H9 (cell line): ENCODE data around the gene UNC5C. TPM values are rescaled to one million over a fixed set of nuclear protein-coding genes. Genes with fewer than 3 reads are reported as not detected.

Experiments used
- DNase-seq: peaks from one replicate; pipeline ENCODE4 v3.0.0-alpha.2; 2017
- H2AFZ ChIP-seq: one replicate; pipeline ENCODE4 v1.6.1; 2013; ENCODE audit warnings: mild to moderate bottlenecking, low read length, control low read depth, moderate library complexity
- H2AK5ac ChIP-seq: 2 replicates; pipeline ENCODE4 v1.6.1; 2013; ENCODE audit warnings: low read length, control low read depth, mixed read lengths; ENCODE audit not compliant: insufficient read length
- H2BK120ac ChIP-seq: one replicate; pipeline ENCODE4 v1.6.1; 2013; ENCODE audit warnings: low read depth, mild to moderate bottlenecking, low read length, control low read depth, inconsistent platforms; ENCODE audit not compliant: poor library complexity, severe bottlenecking
- H2BK12ac ChIP-seq: 2 replicates; pipeline ENCODE4 v1.6.1; 2013; ENCODE audit warnings: low read length, control low read depth, mixed read lengths, low read depth; ENCODE audit not compliant: insufficient read length
- H2BK15ac ChIP-seq: 2 replicates; pipeline ENCODE4 v1.6.1; 2013; ENCODE audit warnings: low read depth, low read length, control low read depth
- H2BK20ac ChIP-seq: one replicate; pipeline ENCODE4 v1.6.1; 2013; ENCODE audit warnings: low read depth, mild to moderate bottlenecking, low read length, control low read depth, inconsistent platforms; ENCODE audit not compliant: poor library complexity, severe bottlenecking
- H2BK5ac ChIP-seq: 2 replicates; pipeline ENCODE4 v1.6.1; 2013; ENCODE audit warnings: low read length, control low read depth, mixed read lengths; ENCODE audit not compliant: insufficient read length
- H3K14ac ChIP-seq: 2 replicates; pipeline ENCODE4 v1.6.1; 2013; ENCODE audit warnings: low read length, control low read depth; ENCODE audit not compliant: insufficient read depth
- H3K18ac ChIP-seq: 2 replicates; pipeline ENCODE4 v1.6.1; 2013; ENCODE audit warnings: low read depth, mild to moderate bottlenecking, mixed read lengths, low read length, control low read depth; ENCODE audit not compliant: insufficient read length
- H3K23ac ChIP-seq: 2 replicates; pipeline ENCODE4 v1.6.1; 2013; ENCODE audit warnings: low read length, control low read depth, mixed read lengths, low read depth; ENCODE audit not compliant: insufficient read length
- H3K23me2 ChIP-seq: 2 replicates; pipeline ENCODE4 v1.6.1; 2013; ENCODE audit warnings: low read depth, mild to moderate bottlenecking, mixed read lengths, low read length, control low read depth; ENCODE audit not compliant: insufficient read length, poor library complexity, severe bottlenecking
- H3K27ac ChIP-seq: 2 replicates; pipeline ENCODE4 v1.5.1; 2013; ENCODE audit warnings: low read length, control low read depth, mixed read lengths, low read depth; ENCODE audit not compliant: insufficient read length
- H3K27me3 ChIP-seq: 2 replicates; pipeline ENCODE4 v1.6.1; 2013; ENCODE audit warnings: low read length, control low read depth, inconsistent platforms; ENCODE audit not compliant: insufficient read depth
- H3K4ac ChIP-seq: 2 replicates; pipeline ENCODE4 v1.6.1; 2013; ENCODE audit warnings: low read depth, mild to moderate bottlenecking, control low read depth, inconsistent platforms, low read length, moderate library complexity
- H3K4me1 ChIP-seq: 2 replicates; pipeline ENCODE4 v1.6.1; 2013; ENCODE audit warnings: low read length, control low read depth, inconsistent platforms; ENCODE audit not compliant: insufficient read depth
- H3K4me2 ChIP-seq: 2 replicates; pipeline ENCODE4 v1.6.1; 2013; ENCODE audit warnings: low read length, control low read depth, mixed read lengths; ENCODE audit not compliant: insufficient read length, insufficient read depth
- H3K56ac ChIP-seq: 2 replicates; pipeline ENCODE4 v1.6.1; 2013; ENCODE audit warnings: low read depth, mild to moderate bottlenecking, mixed read lengths, low read length, control low read depth; ENCODE audit not compliant: insufficient read length
- H3K79me1 ChIP-seq: 2 replicates; pipeline ENCODE4 v1.6.1; 2013; ENCODE audit warnings: low read depth, mild to moderate bottlenecking, moderate library complexity, low read length, control low read depth, inconsistent platforms; ENCODE audit not compliant: insufficient read depth, poor library complexity, severe bottlenecking
- H3K79me2 ChIP-seq: 2 replicates; pipeline ENCODE4 v1.6.1; 2013; ENCODE audit warnings: low read length, control low read depth, inconsistent platforms; ENCODE audit not compliant: insufficient read depth
- H3K9ac ChIP-seq: 2 replicates; pipeline ENCODE4 v1.6.1; 2013; ENCODE audit warnings: low read length, control low read depth, mixed read lengths; ENCODE audit not compliant: insufficient read length; ENCODE audit errors: extremely low read depth
- H3K9me3 ChIP-seq: one replicate; pipeline ENCODE4 v1.6.1; 2013; ENCODE audit warnings: low read depth, low read length, inconsistent platforms; ENCODE audit not compliant: control insufficient read depth
- H3T11ph ChIP-seq: one replicate; pipeline ENCODE4 v1.6.1; 2013; ENCODE audit warnings: mild to moderate bottlenecking, low read length, control low read depth, inconsistent platforms
- H4K20me1 ChIP-seq: one replicate; pipeline ENCODE4 v1.6.1; 2013; ENCODE audit not compliant: control insufficient read depth, insufficient read length, insufficient read depth
- H4K5ac ChIP-seq: 2 replicates; pipeline ENCODE4 v1.6.1; 2013; ENCODE audit warnings: low read depth, mild to moderate bottlenecking, mixed read lengths, low read length, control low read depth; ENCODE audit not compliant: insufficient read length
- H4K8ac ChIP-seq: replicated peaks from 2 replicates; pipeline ENCODE4 v1.6.1; 2013; ENCODE audit warnings: low read length, control low read depth, mixed read lengths, low read depth; ENCODE audit not compliant: insufficient read length
- H4K91ac ChIP-seq: 2 replicates; pipeline ENCODE4 v1.6.1; 2013; ENCODE audit warnings: low read depth, mild to moderate bottlenecking, moderate library complexity, mixed read lengths, low read length, control low read depth; ENCODE audit not compliant: insufficient read length
- H3K27ac Mint-ChIP-seq, 3 experiments: 2 replicates in 2 of 3; 3 replicates in 1 of 3; pipeline ENCODE4 v1.8.0; 2020 to 2021; ENCODE audit warnings: mixed read lengths in 3 of 3, mild to moderate bottlenecking in 1 of 3, moderate library complexity in 1 of 3
- H3K27me3 Mint-ChIP-seq: 2 replicates; pipeline ENCODE4 v1.8.0; 2021; ENCODE audit warnings: low read depth, mild to moderate bottlenecking, moderate library complexity, mixed read lengths
- H3K36me3 Mint-ChIP-seq, 3 experiments: 2 replicates in 2 of 3; 3 replicates in 1 of 3; pipeline ENCODE4 v1.8.0; 2020 to 2021; ENCODE audit warnings: low read depth in 3 of 3, mixed read lengths in 3 of 3; ENCODE audit not compliant: insufficient read depth in 1 of 3
- H3K4me1 Mint-ChIP-seq, 2 experiments: 2 replicates each; pipeline ENCODE4 v1.8.0; 2020; ENCODE audit warnings: mixed read lengths in 2 of 2
- H3K4me3 Mint-ChIP-seq, 2 experiments: 2 replicates in 1 of 2; 3 replicates in 1 of 2; pipeline ENCODE4 v1.8.0; 2020 to 2021; ENCODE audit warnings: mild to moderate bottlenecking in 2 of 2, mixed read lengths in 2 of 2, moderate library complexity in 1 of 2
- H3K9me3 Mint-ChIP-seq, 2 experiments: 2 replicates in 1 of 2; 3 replicates in 1 of 2; pipeline ENCODE4 v1.8.0; 2020; ENCODE audit warnings: mild to moderate bottlenecking in 2 of 2, mixed read lengths in 2 of 2, moderate library complexity in 1 of 2
- CTCF ChIP-seq: fragments of 200-600 bp; sonication (generic); conservative IDR thresholded peaks from 3 replicates; pipeline ENCODE4 v1.8.0; 2021; ENCODE audit warnings: antibody characterized with exemption, mild to moderate bottlenecking
- WGBS: extraction: QIAGEN DNeasy Blood & Tissue Kit; methylation state at CpG from one replicate; pipeline ENCODE4 v1.1.7; 2013; ENCODE audit warnings: missing lambda C conversion rate, low lambda C conversion rate, mixed read lengths; ENCODE audit not compliant: insufficient read length; ENCODE audit errors: extremely low coverage; 5-methylcytosine and 5-hydroxymethylcytosine counted together
- total RNA-seq: library from RNA; stranded (reverse); gene quantifications from 2 replicates; pipeline ENCODE4 v1.2.1, GENCODE V29; 2021

The UNC5C gene
- total RNA-seq, 1 experiment from 2014 or later: not detected

GRCh38 chr4:95478679-95479078 is 70.1 kb downstream of the UNC5C start:
- Mint-ChIP-seq H3K27me3 (no peaks in the 10 kb centered on the region), H3K36me3 (no peaks in the 10 kb centered on the region), H3K27ac (peak overlapping the region in 1 of 3 experiments; percentile 79; a peak in 1 of 7 replicates), H3K4me3 (no peak overlapping the region), H3K9me3 (no peaks in the 10 kb centered on the region), H3K4me1 (peaks cover 2 to 4% of the 10 kb centered on the region in 2 experiments; a peak in 3 of 4 replicates)
- Histone ChIP-seq H3K14ac (no peak overlapping the region), H3K9me3 (no peaks in the 10 kb centered on the region), H3K56ac (no peak overlapping the region), H3K79me1 (no peaks in the 10 kb centered on the region), H4K8ac (no peak overlapping the region), H3K4me1 (no peaks in the 10 kb centered on the region), H3K79me2 (no peaks in the 10 kb centered on the region), H3K4me2 (no peak overlapping the region), H3K27me3 (no peaks in the 10 kb centered on the region), H2BK15ac (no peak overlapping the region), H2BK120ac (no peak overlapping the region), H2BK12ac (no peak overlapping the region), H2BK5ac (no peak overlapping the region), H2BK20ac (no peak overlapping the region), H3T11ph (no peak overlapping the region), H3K18ac (no peak overlapping the region), H4K91ac (no peak overlapping the region), H2AFZ (no peak overlapping the region), H3K4ac (no peak overlapping the region), H4K20me1 (no peaks in the 10 kb centered on the region), H3K9ac (no peak overlapping the region), H3K23me2 (no peaks in the 10 kb centered on the region), H3K27ac (no peak overlapping the region), H4K5ac (no peak overlapping the region), H2AK5ac (no peak overlapping the region), H3K23ac (no peak overlapping the region)
- DNase-seq: no peak
- TF ChIP-seq CTCF: no peak
- WGBS: no CpG with 5 or more reads among the region's 6 CpGs
